HG02870 (cell line): ENCODE data around the gene IQUB.
"Not testable (repeated sequence)": the region's sequence is repeated elsewhere in the genome, so short reads cannot be mapped to it uniquely, and the experiment has no call there.

ENCODE experiments used
- ATAC-seq: cut with Tn5 transposase; IDR thresholded peaks from one replicate; pipeline ENCODE4 v1.9.1; 2021; ENCODE audit warnings: mild to moderate bottlenecking, moderate library complexity; ENCODE audit not compliant: unreplicated experiment

Gene IQUB

DNA sequence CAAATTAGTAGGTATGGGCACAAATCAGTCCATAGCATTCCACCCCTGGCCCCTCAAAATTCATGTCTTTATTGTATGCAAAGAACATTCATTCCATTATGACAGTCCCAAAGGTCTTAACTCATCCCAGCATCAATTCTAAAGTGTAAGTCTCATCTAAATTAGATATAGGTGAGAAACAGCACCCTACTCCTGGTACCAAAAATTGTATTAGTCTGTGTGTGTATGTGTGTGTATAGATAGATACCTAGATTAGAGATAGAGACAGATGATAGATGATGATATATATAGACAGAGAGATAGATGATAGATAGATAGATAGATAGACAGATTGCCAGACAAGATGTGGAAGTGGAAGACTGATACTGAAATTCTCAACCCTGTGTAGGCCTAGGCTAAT is 109.9 kb downstream of the IQUB start:
- ATAC-seq: no peak

DNA sequence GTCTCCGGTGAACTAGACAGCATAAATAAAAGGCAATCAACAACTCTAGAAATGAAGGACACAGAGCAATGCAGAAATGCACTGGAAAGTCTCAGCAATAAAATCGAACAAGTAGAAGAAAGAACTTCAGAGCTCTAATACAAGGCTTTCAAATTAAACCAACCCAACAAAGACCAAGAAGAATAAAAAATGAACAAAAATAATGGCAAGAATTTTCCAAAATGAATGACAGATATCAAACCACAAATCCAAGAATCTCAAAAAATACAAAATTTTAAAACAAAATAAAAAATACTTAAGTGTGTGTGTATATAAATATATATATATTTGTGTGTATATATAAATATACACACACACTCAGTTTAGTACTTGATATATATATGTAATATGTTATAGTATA is 110.8 kb downstream of the IQUB start:
- ATAC-seq: no peak

DNA sequence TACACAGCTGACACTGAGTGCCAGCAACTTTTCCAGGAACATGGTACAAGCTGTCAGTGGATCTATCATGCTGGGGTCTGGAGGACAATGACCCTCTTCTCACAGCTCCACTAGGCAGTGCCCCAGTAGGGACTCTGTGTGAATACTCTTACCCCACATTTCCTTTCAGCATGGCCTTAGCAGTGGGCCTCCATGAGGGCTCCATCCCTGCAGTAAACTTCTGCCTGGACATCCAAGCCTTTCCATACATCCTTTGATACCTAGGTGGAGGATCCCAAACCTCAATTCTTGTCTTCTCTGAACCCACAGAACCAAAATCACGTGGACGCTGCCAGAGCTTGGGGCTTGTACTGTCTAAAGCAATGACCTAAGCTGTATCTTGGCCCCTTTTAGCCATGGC is 116.8 kb downstream of the IQUB start:
- ATAC-seq: no peak

DNA sequence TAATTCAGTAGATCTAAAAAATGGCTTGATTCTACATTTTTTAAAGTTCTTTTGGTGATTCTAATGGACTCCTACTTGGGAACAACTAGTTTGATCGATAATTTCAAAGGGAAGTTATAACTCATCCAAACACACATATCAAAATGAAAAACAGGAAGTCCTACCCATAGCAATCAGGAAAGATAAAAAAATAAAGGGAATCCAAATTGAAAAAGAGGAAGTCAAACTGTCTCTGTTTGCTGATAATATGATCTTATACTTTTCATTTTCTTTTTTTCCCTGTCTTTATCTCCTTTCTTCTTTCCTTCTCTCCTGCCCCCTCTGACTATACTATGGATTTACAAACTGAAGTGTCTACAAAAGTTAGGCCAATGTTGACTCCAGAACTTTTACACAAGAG is 118.8 kb downstream of the IQUB start:
- ATAC-seq: no peak

DNA sequence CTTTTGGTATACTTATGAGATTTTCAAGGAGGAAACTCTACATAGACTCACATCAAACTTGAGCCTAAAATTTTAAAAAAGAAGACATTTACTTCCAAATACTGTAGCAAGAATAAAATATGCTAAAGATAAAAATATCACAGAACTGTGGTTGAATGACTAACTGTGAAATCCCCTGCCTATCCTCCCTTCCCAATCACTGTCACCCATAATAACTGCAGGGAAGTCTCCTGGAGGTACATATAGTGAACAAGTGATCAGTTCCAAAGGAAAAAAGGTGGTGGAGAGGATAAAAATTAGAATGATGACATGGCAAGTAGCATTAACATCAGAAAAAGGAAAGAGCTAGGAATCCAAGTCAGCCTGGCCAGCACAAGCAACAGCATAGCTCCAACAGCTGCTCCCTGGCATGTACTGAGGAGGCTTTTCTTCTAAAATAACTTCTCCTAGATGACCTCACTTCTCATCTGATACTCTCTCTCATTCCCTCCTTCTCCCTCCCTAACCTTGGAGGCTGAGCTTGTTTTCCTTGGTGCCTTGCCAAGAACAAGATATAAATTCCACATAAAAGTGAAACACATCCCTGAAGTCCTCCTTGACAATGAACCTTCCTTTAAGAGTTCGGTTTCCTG is 124.0 kb downstream of the IQUB start:
- ATAC-seq: no peak

DNA sequence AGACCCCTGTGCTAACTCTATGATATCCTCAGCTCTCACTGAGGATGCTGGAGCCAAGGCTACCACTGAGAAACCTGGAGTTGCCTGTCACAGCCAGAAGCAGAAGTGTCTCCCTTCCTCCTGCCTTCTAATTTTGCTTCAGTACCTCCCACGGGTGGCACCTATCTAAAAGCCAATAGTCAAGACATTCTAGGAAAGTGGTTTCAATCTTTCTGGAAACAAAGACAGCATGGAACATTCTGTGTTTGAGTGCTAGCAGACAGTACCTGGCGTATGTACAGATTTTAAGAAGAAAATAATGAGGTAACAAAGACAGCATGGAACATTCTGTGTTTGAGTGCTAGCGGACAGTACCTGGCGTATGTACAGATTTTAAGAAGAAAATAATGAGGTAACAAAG is 126.4 kb downstream of the IQUB start:
- not testable (repeated sequence) for ATAC-seq
